C4-2B (cell line): ENCODE results near the gene RIMBP2.

ENCODE experiments used
- H3K27ac ChIP-seq: fragments of 450-650 bp; 2 replicates; pipeline ENCODE4 v1.5.1; 2017
- ZFX ChIP-seq: fragments of 450-650 bp; IDR thresholded peaks from 2 replicates; pipeline ENCODE4 v1.6.1; 2017
- TF ChIP-seq, protein P1 (sequence below): fragments of 450-650 bp; conservative IDR thresholded peaks from 2 replicates; pipeline ENCODE4 v1.5.1; 2017; ENCODE audit warnings: mild to moderate bottlenecking

The RIMBP2 gene

GRCh38 chr12:130504110-130504839 is 211.8 kb downstream of the RIMBP2 start:
- TF ChIP-seq ZFX = no peak
- TF ChIP-seq, protein P1, sequence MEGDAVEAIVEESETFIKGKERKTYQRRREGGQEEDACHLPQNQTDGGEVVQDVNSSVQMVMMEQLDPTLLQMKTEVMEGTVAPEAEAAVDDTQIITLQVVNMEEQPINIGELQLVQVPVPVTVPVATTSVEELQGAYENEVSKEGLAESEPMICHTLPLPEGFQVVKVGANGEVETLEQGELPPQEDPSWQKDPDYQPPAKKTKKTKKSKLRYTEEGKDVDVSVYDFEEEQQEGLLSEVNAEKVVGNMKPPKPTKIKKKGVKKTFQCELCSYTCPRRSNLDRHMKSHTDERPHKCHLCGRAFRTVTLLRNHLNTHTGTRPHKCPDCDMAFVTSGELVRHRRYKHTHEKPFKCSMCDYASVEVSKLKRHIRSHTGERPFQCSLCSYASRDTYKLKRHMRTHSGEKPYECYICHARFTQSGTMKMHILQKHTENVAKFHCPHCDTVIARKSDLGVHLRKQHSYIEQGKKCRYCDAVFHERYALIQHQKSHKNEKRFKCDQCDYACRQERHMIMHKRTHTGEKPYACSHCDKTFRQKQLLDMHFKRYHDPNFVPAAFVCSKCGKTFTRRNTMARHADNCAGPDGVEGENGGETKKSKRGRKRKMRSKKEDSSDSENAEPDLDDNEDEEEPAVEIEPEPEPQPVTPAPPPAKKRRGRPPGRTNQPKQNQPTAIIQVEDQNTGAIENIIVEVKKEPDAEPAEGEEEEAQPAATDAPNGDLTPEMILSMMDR = no peak
- no peak overlapping the region for H3K27ac ChIP-seq

- TF ChIP-seq, protein P1 = no peak
- no peak for TF ChIP-seq ZFX
- H3K27ac ChIP-seq = no peak overlapping the region
Observed at GRCh38 chr12:130501821-130502220, 214.3 kb downstream of the RIMBP2 start.

- TF ChIP-seq ZFX = no peak
- TF ChIP-seq, protein P1 = no peak
- H3K27ac ChIP-seq = no peak overlapping the region
Observed at GRCh38 chr12:130500835-130501330, 215.2 kb downstream of the RIMBP2 start.

- no peak overlapping the region for H3K27ac ChIP-seq
- TF ChIP-seq, protein P1 = no peak
- TF ChIP-seq ZFX = no peak
Observed at GRCh38 chr12:130499474-130499873, 216.6 kb downstream of the RIMBP2 start.

- no peak for TF ChIP-seq ZFX
- TF ChIP-seq, protein P1 = no peak
Observed at GRCh38 chr12:130498589-130499385, 217.3 kb downstream of the RIMBP2 start.

GRCh38 chr12:130497991-130498390 is 218.1 kb downstream of the RIMBP2 start:
- TF ChIP-seq ZFX = no peak
- TF ChIP-seq, protein P1 = no peak
- H3K27ac ChIP-seq = no peak overlapping the region

More at GRCh38 chr12:130498589-130499385, 217.3 kb downstream of the RIMBP2 start:
- no peak overlapping the region for H3K27ac ChIP-seq

- TF ChIP-seq, protein P1 = no peak
- TF ChIP-seq ZFX = no peak
Observed at GRCh38 chr12:130497321-130497720, 218.8 kb downstream of the RIMBP2 start.

More at GRCh38 chr12:130497321-130497720, 218.8 kb downstream of the RIMBP2 start:
- no peak overlapping the region for H3K27ac ChIP-seq
